Pons (tissue), 1 donor: ENCODE measurements around the gene BMPR1A.
"Not testable (repeated sequence)": the region's sequence is repeated elsewhere in the genome, so short reads cannot be mapped to it uniquely, and the experiment has no call there.

Experiments
- DNase-seq: peaks from one replicate; pipeline ENCODE4 v3.0.0-alpha.2; 2016; ENCODE audit warnings: low spot score

The BMPR1A gene

GRCh38 chr10:86941426-86941825 lies 185.0 kb downstream of the BMPR1A start:
- no peak for DNase-seq

DNA sequence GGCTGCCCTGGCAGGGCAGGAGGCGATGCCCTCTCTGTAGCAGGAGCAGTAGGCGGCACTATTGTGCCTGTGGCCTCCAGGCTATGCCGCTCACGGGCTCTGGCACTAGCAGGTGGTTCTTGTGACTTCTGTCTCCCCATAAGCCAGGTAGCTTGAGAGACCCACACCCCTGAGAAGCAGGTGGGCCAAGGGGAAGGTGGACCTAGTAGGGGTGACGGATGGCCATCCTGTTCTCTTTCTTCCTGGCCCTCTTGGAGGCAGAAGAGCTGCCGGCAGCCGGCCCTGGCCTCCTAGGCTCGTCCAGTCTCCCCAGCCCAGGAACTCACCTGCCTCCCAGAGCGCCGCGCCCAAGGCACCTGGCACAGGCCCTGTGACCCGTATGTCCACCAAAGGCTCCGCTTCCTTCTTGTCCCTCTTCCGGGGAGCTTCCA lies 185.6 kb downstream of the BMPR1A start:
- no peak for DNase-seq

DNA sequence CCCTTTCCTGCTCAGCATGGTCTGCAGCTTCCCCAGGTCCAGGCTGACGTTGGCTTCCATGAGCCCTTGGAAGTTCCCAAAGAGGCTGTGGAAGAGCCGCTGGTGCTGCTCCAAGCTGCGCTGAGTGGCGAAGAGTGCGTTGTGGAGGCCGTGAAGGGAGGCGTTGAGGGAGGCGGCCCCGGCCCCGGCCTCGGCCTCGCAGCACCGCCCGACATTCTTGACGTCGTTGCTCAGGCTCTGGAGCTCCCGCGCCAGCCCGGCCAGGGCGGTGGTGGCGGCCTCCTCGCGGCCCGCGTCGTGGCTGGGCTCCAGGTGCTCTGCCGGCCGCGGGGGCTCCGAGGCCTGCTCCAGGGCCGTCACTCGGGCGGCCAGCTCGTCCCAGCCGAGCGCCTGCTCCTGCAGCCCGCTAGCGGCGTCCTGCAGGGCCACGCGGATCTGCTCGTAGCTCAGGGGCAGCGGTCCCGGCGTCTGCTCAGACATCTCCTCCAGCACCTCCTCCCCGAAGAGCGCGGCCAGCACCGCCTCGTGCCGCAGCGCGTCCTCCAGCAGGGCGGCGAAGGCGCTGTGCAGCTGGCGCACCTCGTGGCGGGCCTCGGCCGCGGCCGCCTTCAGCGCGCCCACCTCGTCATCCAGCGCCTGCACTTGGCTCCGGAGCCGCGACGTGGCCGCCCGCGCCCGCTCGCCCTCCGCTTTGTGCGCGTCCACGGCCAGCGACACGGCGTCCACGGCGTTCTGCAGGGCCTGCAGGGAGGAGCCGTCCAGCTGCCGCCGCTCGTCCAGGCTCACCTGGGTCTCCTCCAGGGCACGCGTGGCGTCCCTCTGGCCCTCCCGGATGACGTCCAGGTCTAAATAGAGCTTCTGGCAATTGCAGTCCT lies 186.3 kb downstream of the BMPR1A start:
- DNase-seq: no peak

DNA sequence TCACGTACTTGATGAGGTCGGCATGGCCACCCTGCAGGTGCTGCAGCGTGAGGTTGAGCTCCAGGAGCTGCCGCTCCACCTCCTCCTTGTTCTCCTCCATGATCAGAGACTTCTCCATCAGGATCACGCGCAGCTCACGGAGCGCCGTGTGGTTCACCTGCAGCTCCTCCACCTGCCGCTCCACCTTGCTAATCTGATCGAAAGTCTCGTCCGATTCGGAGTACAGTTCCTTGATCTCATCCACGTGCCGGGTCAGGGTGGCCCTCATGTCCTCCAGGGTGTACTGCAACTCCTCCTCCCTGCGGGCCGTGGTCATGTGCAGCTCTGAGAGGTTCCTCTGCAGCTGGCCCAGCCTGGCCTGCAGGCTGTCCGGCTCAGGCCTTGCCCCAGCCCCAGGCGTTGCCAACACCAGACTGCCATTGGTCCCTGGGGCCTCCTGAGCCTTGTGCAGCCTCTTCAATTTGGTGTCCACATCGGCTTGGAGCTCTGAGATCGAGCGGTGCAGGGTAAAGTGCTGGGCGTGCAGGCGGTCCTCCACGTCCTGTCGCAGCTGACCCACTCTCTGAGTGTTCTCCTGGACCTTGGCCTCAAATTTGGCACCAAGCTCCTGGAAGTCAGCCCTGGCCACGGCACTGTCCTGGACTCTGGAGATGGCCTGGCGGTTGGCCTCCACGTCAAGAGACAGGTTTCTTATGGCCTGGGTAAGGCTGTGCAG lies 187.1 kb downstream of the BMPR1A start:
- DNase-seq: no peak

GRCh38 chr10:86944031-86944419 lies 187.6 kb downstream of the BMPR1A start:
- no peak for DNase-seq

DNA sequence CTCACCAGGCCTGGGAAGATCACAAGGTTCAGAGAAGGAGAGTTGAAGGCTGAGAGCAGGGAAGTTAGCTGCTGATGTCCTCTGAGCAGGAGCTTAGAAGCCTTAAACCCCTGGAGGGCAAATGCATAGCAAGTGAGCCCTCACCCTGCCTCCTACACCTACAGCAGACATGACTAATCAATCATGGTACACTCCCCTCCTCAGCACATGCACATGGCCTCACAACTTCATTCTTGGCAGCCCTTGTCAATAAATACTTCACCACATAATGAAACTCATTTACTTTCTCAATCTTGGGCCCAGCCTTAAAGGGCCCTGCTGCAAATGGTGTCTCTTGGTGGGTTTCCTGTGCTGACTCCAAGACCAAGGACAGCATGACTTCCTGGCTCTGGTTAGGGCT lies 188.1 kb downstream of the BMPR1A start:
- DNase-seq: no peak

GRCh38 chr10:86944907-86945306 lies 188.5 kb downstream of the BMPR1A start:
- DNase-seq: no peak

DNA sequence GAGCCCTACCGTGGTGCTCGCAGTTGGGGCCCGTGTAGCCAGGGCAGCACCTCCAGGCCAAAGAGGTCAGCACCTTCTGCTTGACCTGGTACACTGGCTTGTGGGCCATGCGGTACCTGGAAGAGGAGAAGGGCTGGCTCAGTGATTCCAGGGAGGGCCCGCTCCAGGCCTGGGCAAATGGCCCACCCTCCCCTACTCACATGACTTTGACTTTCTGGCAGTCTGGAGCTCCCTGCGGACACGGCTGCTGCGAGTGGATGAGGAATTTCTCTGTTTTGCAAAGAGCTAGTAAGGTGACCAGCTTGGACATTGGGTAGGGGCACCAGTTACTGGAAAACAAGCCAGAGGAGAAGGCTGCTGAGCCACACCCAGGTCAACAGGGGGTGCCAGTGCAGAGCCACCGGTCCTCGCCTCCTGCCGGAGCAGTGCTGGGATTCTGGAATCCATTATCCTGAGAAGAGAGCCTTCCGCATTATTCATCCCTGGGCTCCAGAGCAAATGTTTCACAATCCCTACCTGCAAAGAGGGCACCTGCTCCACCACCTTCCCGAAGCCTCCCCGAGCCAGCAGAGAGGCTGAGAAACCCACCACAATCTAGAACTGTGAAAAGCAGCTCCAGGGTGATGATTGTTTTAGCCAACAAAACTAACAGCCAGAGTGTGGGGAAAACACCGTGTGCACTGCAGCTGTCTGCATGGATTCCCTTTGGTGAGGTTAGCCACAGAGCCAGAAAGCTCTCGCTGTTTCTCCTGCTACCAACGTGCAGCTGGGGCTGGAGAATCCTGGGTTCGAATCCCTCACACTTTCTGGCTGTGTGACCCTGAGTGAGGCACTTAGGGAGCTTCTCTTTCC lies 189.2 kb downstream of the BMPR1A start:
- no peak for DNase-seq

GRCh38 chr10:86946213-86947155 lies 190.1 kb downstream of the BMPR1A start:
- no peak for DNase-seq

- DNase-seq: not testable (repeated sequence)
Observed at GRCh38 chr10:86947806-86948205, 191.4 kb downstream of the BMPR1A start.

GRCh38 chr10:86950349-86950748 lies 193.9 kb downstream of the BMPR1A start:
- DNase-seq: no peak

- DNase-seq: no peak
Observed at GRCh38 chr10:86951184-86951761, 194.9 kb downstream of the BMPR1A start.

DNA sequence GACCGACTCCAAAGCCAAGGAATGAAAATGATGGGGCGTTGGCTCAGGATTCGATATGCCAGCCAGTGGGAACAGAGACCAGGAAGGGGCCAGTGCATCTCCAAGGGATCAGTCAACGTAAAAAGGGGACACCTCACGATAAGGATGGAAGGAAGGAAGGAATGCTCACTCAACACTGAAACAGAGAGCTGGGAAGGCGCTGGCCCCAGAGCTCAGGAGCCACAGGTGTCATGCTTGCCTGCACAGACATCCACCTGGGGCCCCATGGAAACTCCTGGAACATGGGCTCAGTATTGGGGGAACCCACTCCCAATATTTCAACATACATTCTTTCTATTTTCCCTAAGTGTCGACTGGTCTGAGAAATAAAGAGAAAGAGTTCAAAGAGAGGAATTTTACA lies 195.7 kb downstream of the BMPR1A start:
- DNase-seq: no peak

GRCh38 chr10:86952697-86953096 lies 196.3 kb downstream of the BMPR1A start:
- DNase-seq: not testable (repeated sequence)

DNA sequence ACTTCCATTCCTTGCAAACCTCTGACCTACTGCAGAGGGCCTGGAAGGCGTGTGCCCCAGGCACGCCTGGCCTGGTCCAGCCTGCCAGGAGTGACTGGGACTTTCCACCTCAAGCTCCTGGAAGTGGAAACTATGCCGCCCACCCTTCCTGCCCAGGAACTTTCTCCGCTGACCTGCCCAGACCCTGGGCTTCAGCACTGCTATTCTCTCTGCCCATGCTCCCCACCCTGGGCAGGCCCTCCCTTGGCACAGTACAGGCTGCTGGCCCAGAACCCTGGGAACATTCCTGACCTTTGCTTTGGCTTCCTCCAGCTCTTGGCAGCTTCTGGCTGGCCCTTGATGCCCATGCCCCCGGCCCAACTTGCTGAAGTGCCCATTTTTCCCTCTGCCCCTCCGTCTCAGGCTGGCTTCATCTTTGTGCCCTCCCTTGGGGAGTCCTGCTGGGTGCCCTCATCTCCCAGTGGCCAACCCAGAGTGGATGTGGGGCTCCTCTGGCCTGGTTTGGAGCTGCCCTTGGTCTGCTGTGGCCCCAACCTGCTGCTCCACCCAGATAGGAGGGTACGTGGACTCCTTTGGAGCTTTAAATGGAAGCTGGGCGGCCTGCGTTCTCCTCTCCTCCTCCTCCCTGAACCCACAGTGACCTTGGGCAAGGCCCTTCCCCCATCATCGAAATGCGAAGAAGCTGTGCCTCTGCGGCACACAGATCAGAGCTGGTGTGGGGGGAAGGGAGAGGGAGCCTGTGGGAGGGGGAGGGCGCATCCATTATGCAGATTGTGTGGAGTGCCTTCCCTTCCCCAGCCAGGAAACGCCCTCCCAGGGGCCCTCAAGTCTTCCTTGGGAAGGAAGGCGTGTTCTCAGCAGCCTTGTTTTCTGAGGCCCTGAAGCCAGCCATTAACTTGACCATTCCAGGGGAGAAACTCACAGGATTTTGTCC lies 197.6 kb downstream of the BMPR1A start:
- DNase-seq: no peak

- DNase-seq: no peak
Observed at GRCh38 chr10:86954681-86955500, 198.5 kb downstream of the BMPR1A start.

DNA sequence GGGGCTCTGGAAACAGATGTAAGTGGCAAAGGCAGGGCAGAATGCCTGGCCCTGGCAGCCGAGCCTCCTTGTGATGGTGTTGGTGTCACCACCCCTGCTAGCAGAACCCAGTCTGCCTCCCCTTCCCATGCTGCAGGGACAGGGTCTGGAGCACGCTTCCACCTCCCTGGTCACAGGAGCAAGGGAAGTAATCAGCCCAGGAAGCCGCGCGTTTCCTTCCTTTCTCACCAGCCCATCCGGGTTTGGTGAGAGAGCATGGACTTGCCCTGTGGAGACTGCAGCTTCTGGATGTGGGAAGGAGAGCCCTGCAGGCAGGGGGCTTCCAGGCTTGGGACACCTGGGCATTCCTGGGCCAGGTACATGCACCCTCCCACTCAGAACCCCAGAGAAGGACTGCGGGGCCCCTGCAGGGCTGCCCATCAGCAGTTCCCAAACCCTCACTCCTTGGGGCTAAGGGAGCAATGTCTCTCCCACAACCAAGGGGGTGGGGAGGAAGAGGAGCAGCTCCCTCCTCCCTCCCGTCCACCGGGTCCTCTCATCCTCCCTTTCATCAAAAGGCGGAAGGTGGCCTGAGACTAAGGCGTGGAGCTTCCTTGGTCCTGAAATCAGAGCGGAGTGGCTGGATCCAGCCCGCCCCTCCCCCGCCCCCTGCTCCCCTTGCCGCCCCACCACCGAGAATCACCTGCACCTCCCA lies 199.2 kb downstream of the BMPR1A start:
- DNase-seq: no peak

DNA sequence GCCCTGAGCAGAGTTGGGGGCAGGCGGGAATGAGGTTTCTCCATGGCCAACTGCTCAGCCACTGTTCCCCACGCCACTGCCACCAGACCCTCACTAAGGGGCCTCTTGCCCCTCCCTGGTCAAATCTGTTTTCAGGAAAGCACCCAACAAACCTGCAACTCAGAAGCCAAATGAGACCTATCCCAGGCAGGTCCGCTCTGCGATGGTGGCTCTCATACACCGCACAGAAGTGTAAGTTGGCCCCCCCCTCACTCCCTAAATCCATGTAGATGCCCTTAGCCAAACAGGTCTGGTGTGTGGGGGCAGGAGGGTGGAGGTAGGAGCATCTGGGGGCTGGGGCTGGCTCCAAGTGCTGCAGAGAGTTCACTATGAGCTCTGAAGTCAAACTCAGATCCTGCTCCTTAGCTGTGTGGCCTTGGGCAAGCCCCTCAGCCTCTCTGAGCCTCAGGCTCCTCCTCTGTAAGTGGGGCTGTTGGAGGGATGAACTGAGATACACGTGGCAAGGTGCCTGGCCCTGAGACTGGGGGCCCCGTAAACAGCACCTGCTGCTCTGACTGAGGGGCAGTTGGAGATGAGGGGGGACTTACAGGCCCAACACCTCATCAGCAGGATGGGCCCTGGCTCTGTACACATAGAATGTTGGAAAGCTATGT lies 199.9 kb downstream of the BMPR1A start:
- no peak for DNase-seq
